Stimulated activated CD4-positive, alpha-beta T cell treated with anti-CD3 and anti-CD28 coated beads, TNF-alpha, amount 100 ng/mL, for 24 hours (primary cell): Measurements from ENCODE around the gene TDRD12.
A peak's percentile ranks its signal among the peaks of the same experiment; 100 is the strongest.
"Not testable (repeated sequence)": the region's sequence is repeated elsewhere in the genome, so short reads cannot be mapped to it uniquely, and the experiment has no call there.

Experiments used
- DNase-seq, 3 experiments: peaks; one replicate each; pipeline ENCODE4 v3.0.0-alpha.2; 2020; ENCODE audit warnings: low read depth in 3 of 3

TDRD12 gene

GRCh38 chr19:32864318-32865007 lies 144.9 kb downstream of the TDRD12 start:
- no peak for DNase-seq

GRCh38 chr19:32865326-32865725 lies 145.8 kb downstream of the TDRD12 start:
- DNase-seq = no peak

GRCh38 chr19:32866061-32866460 lies 146.5 kb downstream of the TDRD12 start:
- DNase-seq = no peak

- DNase-seq = no peak
These were observed 147.1 kb downstream of the TDRD12 start for GRCh38 chr19:32866564-32867265.

GRCh38 chr19:32867436-32867835 lies 147.9 kb downstream of the TDRD12 start:
- DNase-seq = not testable (repeated sequence)

GRCh38 chr19:32868206-32868950 lies 148.8 kb downstream of the TDRD12 start:
- DNase-seq = no peak

- DNase-seq = no peak
These were observed 149.9 kb downstream of the TDRD12 start, which contains the start of gene SLC7A9 for GRCh38 chr19:32869369-32869965. SLC7A9 (minus strand) TSS chr19:32869767; CDS start chr19:32868534, 1,233 bp downstream.

- no peak for DNase-seq
These were observed 150.5 kb downstream of the TDRD12 start for GRCh38 chr19:32869966-32870573.

GRCh38 chr19:32870981-32871451 lies 151.4 kb downstream of the TDRD12 start:
- DNase-seq = no peak

GRCh38 chr19:32872391-32872790 lies 152.8 kb downstream of the TDRD12 start:
- no peak for DNase-seq

GRCh38 chr19:32873247-32873959 lies 153.8 kb downstream of the TDRD12 start:
- peak in 1 of 3 experiments; percentile 9 for DNase-seq

- DNase-seq = no peak
These were observed 155.0 kb downstream of the TDRD12 start for GRCh38 chr19:32874605-32875004.

GRCh38 chr19:32875428-32875827 lies 155.9 kb downstream of the TDRD12 start:
- DNase-seq = no peak

GRCh38 chr19:32876236-32876918 lies 156.8 kb downstream of the TDRD12 start:
- DNase-seq = no peak

GRCh38 chr19:32876919-32877285 lies 157.3 kb downstream of the TDRD12 start:
- no peak for DNase-seq
